ENCODE results near the gene IQGAP1.

DNA sequence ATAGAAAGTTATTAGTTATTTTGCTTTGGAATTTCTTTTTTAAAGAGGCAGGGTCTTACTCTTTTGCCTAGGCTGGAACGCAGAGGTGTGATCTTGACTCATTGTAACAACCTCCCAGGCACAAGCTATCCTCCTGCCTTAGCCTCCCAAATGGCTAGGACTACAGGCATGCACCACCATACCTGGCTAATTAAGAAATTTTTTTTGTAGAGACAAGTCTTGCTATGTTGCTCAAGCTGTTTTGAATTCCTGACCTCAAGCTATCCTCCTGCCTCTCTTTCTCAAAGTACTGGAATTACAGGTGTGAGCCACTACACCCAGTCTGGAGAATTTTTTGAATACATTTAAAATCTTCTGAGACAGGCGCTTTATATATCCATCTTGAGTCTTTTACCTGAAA, 49.5 kb downstream of the IQGAP1 start:
- TF ChIP-seq, protein P1, sequence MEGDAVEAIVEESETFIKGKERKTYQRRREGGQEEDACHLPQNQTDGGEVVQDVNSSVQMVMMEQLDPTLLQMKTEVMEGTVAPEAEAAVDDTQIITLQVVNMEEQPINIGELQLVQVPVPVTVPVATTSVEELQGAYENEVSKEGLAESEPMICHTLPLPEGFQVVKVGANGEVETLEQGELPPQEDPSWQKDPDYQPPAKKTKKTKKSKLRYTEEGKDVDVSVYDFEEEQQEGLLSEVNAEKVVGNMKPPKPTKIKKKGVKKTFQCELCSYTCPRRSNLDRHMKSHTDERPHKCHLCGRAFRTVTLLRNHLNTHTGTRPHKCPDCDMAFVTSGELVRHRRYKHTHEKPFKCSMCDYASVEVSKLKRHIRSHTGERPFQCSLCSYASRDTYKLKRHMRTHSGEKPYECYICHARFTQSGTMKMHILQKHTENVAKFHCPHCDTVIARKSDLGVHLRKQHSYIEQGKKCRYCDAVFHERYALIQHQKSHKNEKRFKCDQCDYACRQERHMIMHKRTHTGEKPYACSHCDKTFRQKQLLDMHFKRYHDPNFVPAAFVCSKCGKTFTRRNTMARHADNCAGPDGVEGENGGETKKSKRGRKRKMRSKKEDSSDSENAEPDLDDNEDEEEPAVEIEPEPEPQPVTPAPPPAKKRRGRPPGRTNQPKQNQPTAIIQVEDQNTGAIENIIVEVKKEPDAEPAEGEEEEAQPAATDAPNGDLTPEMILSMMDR (IDR thresholded peaks at IDR 0.05), result no peak
- TF ChIP-seq POLR2A (IDR thresholded peaks at IDR 0.05), result no peak
